ENCODE measurements around the gene ABHD1.

GRCh38 chr2:27117995-27118524, 5.6 kb upstream of the ABHD1 start:
- no peak for TF ChIP-seq POLR2A (IDR thresholded peaks at IDR 0.05)
- TF ChIP-seq CTCF (IDR thresholded peaks at IDR 0.05): no peak

Measured in body of pancreas (tissue), 4 donors.